Nephron (organoid): Measurements from ENCODE around the gene WFIKKN1.

Experiments used
- H3K27ac Mint-ChIP-seq, 3 experiments: 2 replicates each; pipeline ENCODE4 v1.8.0; 2020; ENCODE audit warnings: mixed read lengths in 3 of 3, mild to moderate bottlenecking in 2 of 3, moderate library complexity in 1 of 3
- H3K27me3 Mint-ChIP-seq: 2 replicates; pipeline ENCODE4 v1.8.0; 2021; ENCODE audit warnings: low read depth, mild to moderate bottlenecking, moderate library complexity, mixed read lengths
- H3K36me3 Mint-ChIP-seq: 2 replicates; pipeline ENCODE4 v1.8.0; 2020; ENCODE audit warnings: low read depth, mixed read lengths
- H3K4me1 Mint-ChIP-seq: 2 replicates; pipeline ENCODE4 v1.8.0; 2020; ENCODE audit warnings: mixed read lengths
- H3K4me3 Mint-ChIP-seq, 3 experiments: 2 replicates each; pipeline ENCODE4 v1.8.0; 2020; ENCODE audit warnings: mild to moderate bottlenecking in 3 of 3, mixed read lengths in 3 of 3, moderate library complexity in 2 of 3
- H3K9me3 Mint-ChIP-seq: 2 replicates; pipeline ENCODE4 v1.8.0; 2020; ENCODE audit warnings: mixed read lengths
- CTCF ChIP-seq, 3 experiments: fragments of 200-600 bp; sonication (generic); IDR thresholded peaks; one replicate each; pipeline ENCODE4 v1.5.0; 2021; ENCODE audit warnings: antibody characterized with exemption in 3 of 3; ENCODE audit not compliant: unreplicated experiment in 3 of 3

Gene WFIKKN1

GRCh38 chr16:662095-662494, 31.3 kb downstream of the WFIKKN1 start:
- Mint-ChIP-seq H3K9me3 (no peaks in the 10 kb centered on the region), H3K27ac (no peak overlapping the region), H3K27me3 (no peaks in the 10 kb centered on the region), H3K4me3 (no peak overlapping the region), H3K4me1 (no peaks in the 10 kb centered on the region), H3K36me3 (no peaks in the 10 kb centered on the region)
- TF ChIP-seq CTCF (IDR thresholded peaks at IDR 0.05; ENCODE audit: unreplicated experiment in 3 of 3), result no peak

GRCh38 chr16:662597-662996, 31.8 kb downstream of the WFIKKN1 start:
- no peak overlapping the region for H3K4me3 Mint-ChIP-seq
- no peaks in the 10 kb centered on the region for H3K4me1 Mint-ChIP-seq
- no peaks in the 10 kb centered on the region for H3K27me3 Mint-ChIP-seq
- TF ChIP-seq CTCF (IDR thresholded peaks at IDR 0.05; ENCODE audit: unreplicated experiment in 3 of 3), result no peak
- no peak overlapping the region for H3K27ac Mint-ChIP-seq
- no peaks in the 10 kb centered on the region for H3K9me3 Mint-ChIP-seq
- no peaks in the 10 kb centered on the region for H3K36me3 Mint-ChIP-seq

DNA sequence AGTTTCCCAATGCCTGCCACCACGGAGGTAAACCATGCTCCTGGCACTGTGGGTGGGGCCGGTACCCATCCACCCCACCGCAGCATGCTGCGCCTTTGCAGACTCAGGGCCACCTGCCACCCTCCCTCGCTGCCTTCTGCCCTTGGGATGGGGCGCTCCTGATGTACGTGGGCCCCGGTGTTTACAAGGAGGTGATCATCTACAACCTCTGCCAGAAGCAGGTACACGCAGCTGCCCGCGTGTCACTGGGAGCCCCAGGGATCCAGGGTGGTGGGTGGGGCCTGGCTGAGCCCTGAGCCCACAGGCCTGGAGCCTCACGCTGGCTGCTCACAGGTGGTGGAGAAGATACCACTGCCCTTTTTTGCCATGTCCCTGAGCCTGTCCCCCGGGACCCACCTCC, 35.8 kb downstream of the WFIKKN1 start:
- no peaks in the 10 kb centered on the region for H3K27me3 Mint-ChIP-seq

GRCh38 chr16:667113-667779, 36.5 kb downstream of the WFIKKN1 start:
- H3K27me3 Mint-ChIP-seq, result no peaks in the 10 kb centered on the region

More for the DNA sequence above, 35.8 kb downstream of the WFIKKN1 start:
- H3K27ac Mint-ChIP-seq, result no peak overlapping the region
- no peak for TF ChIP-seq CTCF (IDR thresholded peaks at IDR 0.05; ENCODE audit: unreplicated experiment in 3 of 3)
- H3K36me3 Mint-ChIP-seq, result peaks cover 3% of the 10 kb centered on the region
- peak overlapping the region in 1 of 3 experiments; percentile 50 for H3K4me3 Mint-ChIP-seq
- H3K9me3 Mint-ChIP-seq, result no peaks in the 10 kb centered on the region
- no peaks in the 10 kb centered on the region for H3K4me1 Mint-ChIP-seq

GRCh38 chr16:667780-668518, 37.2 kb downstream of the WFIKKN1 start, which contains the start of gene RHOT2:
RHOT2 (plus strand) TSS chr16:668132; CDS start chr16:668200, 68 bp downstream.
- Mint-ChIP-seq H3K36me3 (peaks cover 3% of the 10 kb centered on the region), H3K4me1 (no peaks in the 10 kb centered on the region), H3K9me3 (no peaks in the 10 kb centered on the region), H3K27me3 (no peaks in the 10 kb centered on the region), H3K4me3 (peak within 1 kb of the TSS; percentile 82 to 85 (median 83)), H3K27ac (peak within 1 kb of the TSS; percentile 50 to 83 (median 77))
- TF ChIP-seq CTCF (IDR thresholded peaks at IDR 0.05; ENCODE audit: unreplicated experiment in 3 of 3), result peak; percentile 84 to 92 (median 92)

More at GRCh38 chr16:667113-667779, 36.5 kb downstream of the WFIKKN1 start:
- peak overlapping the region; percentile 69 to 76 (median 74) for H3K4me3 Mint-ChIP-seq
- no peaks in the 10 kb centered on the region for H3K4me1 Mint-ChIP-seq
- TF ChIP-seq CTCF (IDR thresholded peaks at IDR 0.05; ENCODE audit: unreplicated experiment in 3 of 3), result no peak
- no peaks in the 10 kb centered on the region for H3K9me3 Mint-ChIP-seq
- H3K27ac Mint-ChIP-seq, result peak overlapping the region; percentile 50 to 83 (median 77)
- peaks cover 3% of the 10 kb centered on the region for H3K36me3 Mint-ChIP-seq
